Measurements from ENCODE around the gene ZNF84.

DNA sequence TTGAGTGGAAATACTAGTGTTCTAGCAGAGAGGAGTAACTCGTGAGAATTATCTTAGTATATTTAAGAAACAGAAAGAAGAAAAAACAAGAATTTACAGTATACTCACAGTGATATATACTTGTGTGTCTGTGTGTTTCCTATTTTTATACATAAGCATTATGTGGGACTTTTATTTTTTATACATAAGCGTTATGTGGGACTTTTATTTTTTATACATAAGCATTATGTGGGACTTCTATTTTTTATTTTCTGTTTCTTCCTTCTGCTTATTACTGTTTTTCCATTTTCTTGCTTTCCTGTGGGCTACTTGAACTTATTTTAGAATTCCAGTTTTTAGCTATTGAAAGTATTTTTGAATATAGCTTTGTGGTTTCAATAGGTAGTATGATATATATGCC lies 36.5 kb downstream of the ZNF84 start:
- TF ChIP-seq, protein P1, sequence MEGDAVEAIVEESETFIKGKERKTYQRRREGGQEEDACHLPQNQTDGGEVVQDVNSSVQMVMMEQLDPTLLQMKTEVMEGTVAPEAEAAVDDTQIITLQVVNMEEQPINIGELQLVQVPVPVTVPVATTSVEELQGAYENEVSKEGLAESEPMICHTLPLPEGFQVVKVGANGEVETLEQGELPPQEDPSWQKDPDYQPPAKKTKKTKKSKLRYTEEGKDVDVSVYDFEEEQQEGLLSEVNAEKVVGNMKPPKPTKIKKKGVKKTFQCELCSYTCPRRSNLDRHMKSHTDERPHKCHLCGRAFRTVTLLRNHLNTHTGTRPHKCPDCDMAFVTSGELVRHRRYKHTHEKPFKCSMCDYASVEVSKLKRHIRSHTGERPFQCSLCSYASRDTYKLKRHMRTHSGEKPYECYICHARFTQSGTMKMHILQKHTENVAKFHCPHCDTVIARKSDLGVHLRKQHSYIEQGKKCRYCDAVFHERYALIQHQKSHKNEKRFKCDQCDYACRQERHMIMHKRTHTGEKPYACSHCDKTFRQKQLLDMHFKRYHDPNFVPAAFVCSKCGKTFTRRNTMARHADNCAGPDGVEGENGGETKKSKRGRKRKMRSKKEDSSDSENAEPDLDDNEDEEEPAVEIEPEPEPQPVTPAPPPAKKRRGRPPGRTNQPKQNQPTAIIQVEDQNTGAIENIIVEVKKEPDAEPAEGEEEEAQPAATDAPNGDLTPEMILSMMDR (conservative IDR thresholded peaks at IDR 0.05; ENCODE audit: low read length): no peak
- no peak for TF ChIP-seq EZH2phosphoT487 (IDR thresholded peaks at IDR 0.05; ENCODE audit: borderline replicate concordance, low read depth, low read length)

Measured in OCI-LY7 (cell line).